Fibroblast of the aortic adventitia (primary cell): ENCODE data around the gene YPEL3. TPM values are rescaled to one million over a fixed set of nuclear protein-coding genes. Genes with fewer than 3 reads are reported as not detected.

Experiments used
- DNase-seq: peaks from one replicate; pipeline ENCODE4 v3.0.0-alpha.2; 2010; ENCODE audit warnings: low read depth
- H3K4me3 ChIP-seq: 2 replicates; pipeline ENCODE4 v1.5.1; 2011; ENCODE audit warnings: low read depth, mild to moderate bottlenecking, control low read depth, low read length, moderate library complexity
- total RNA-seq: library from RNA; depleted of rRNA; stranded (reverse); fragments of >200 nt; gene quantifications from 2 replicates; pipeline ENCODE4 v1.2.3, GENCODE V29; 2012; ENCODE audit warnings: low replicate concordance
- TF ChIP-seq, protein P1 (sequence below): IDR thresholded peaks from 2 replicates; pipeline ENCODE4 v1.5.1; 2011; ENCODE audit warnings: mild to moderate bottlenecking, low read length, control low read depth, inconsistent platforms; ENCODE audit not compliant: insufficient read depth

Gene YPEL3
- total RNA-seq, 1 donor: 19.8 TPM

DNA sequence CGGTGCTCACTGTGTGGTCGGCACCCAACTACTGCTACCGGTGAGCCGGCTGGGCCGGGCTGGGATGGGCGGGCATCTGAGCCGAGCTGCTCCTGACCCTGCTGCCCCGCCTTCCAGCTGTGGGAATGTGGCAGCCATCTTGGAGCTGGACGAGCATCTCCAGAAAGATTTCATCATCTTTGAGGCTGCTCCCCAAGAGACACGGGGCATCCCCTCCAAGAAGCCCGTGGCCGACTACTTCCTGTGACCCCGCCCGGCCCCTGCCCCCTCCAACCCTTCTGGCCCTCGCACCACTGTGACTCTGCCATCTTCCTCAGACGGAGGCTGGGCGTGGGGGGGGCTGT is 11.2 kb downstream of the YPEL3 start:
- DNase-seq: peak; percentile 67
- TF ChIP-seq, protein P1, sequence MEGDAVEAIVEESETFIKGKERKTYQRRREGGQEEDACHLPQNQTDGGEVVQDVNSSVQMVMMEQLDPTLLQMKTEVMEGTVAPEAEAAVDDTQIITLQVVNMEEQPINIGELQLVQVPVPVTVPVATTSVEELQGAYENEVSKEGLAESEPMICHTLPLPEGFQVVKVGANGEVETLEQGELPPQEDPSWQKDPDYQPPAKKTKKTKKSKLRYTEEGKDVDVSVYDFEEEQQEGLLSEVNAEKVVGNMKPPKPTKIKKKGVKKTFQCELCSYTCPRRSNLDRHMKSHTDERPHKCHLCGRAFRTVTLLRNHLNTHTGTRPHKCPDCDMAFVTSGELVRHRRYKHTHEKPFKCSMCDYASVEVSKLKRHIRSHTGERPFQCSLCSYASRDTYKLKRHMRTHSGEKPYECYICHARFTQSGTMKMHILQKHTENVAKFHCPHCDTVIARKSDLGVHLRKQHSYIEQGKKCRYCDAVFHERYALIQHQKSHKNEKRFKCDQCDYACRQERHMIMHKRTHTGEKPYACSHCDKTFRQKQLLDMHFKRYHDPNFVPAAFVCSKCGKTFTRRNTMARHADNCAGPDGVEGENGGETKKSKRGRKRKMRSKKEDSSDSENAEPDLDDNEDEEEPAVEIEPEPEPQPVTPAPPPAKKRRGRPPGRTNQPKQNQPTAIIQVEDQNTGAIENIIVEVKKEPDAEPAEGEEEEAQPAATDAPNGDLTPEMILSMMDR: no peak

DNA sequence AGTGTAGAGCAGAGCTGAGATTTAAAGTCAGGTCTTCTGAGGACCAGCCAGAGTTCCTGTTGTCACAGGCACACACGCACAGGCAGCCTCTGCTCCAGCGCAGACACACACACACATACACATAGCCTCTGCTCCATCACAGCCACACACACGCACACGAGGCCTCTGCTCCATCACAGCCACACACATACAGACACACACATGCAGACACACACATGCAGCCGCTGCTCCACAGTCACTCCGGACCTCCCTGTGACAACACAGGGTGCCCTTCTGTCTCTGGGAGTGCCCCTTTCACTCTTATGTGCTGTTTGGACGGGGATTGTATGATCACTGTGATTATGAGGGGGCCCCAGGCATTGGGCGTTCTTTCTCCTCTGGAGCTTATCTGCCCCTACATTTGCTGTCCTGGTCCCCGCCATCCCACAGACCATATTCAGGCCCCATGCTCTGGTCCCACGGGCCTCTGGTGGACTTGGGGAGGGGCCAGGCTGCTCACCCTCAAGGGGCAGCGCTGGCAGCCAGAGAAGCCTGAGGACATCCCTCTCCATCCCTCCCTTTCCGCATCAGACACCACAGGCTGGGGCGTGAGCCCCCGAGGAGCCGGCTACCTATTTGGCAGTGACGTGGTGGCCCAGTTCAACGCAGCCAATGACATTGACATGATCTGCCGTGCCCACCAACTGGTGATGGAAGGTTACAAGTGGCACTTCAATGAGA is 11.8 kb downstream of the YPEL3 start:
- no peak for DNase-seq
- no peak overlapping the region for H3K4me3 ChIP-seq
- TF ChIP-seq, protein P1: no peak

More for the DNA sequence above, 11.2 kb downstream of the YPEL3 start:
- H3K4me3 ChIP-seq: no peak overlapping the region

DNA sequence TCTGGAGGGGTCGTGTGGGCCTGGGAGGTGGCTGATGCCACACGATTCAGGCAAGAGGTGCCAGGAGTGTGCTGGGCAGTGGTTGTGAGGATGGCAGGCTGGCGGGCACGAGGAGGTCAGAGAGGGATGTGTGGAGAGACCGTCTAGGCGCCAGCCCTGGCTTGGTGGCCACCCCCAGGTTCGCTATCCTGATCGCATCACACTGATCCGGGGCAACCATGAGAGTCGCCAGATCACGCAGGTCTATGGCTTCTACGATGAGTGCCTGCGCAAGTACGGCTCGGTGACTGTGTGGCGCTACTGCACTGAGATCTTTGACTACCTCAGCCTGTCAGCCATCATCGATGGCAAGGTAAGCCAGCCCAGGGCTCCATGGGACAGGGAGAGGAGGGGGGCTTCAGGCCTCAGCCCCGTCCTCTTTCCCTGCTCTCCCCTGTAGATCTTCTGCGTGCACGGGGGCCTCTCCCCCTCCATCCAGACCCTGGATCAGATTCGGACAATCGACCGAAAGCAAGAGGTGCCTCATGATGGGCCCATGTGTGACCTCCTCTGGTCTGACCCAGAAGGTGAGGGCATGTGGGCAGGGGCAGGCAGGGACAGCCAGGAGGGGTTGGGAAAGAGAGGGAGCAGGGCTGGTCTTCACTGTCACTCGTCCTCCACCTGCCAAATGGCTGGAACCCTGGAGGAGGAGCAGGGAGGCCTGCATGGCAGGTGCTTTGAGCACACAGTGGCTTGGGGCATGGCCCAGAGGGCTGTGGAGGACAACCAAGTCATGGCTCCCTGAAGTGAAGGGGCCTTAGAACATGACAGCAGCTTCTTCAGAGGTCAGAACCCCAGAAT is 12.6 kb downstream of the YPEL3 start:
- TF ChIP-seq, protein P1: no peak
- DNase-seq: no peak
- no peak overlapping the region for H3K4me3 ChIP-seq

DNA sequence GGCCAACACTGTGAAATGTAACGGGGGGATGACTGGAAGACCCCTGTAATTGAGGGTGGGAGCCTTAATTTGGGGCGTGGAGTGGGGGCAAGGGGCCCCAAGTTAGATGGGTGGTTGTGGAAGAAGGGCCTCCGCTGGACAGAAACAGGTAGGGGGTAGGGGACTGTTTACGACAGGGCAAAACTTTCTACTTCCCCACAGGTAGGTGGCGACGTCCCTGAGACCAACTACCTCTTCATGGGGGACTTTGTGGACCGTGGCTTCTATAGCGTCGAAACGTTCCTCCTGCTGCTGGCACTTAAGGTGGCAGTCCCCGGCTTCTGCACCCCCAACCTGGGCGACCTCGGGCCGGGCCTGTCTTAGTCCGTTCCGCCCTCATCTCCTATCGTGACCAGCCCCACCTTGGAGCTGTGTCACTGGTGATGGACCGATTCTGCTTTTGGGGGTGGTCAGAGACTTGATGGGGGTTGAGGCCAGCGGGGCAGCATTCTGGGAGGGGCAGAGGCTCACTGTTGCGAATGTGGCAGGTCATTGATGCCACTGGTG is 13.4 kb downstream of the YPEL3 start:
- DNase-seq: no peak
- TF ChIP-seq, protein P1: no peak
- no peak overlapping the region for H3K4me3 ChIP-seq

DNA sequence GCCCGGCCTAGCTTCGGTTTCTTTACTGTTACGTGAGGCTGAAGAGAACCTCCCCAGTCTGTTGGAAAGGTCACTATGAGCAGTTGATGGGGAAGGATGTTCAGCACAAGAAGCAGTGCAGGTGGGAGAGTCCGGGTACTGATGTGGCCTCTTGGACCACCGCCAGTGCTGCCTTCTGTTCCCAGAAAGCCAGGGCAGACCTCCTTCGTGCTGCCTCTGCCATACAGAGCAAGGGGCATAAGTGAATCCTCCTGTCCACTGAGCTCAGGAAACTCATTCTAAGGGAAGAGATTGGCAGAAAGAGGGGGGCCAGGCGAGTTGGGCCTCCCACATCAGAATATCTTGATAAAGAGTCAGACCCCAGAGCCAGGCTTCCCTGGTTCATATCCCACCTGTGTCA is 16.5 kb downstream of the YPEL3 start:
- H3K4me3 ChIP-seq: no peak overlapping the region
- TF ChIP-seq, protein P1: no peak
- no peak for DNase-seq

DNA sequence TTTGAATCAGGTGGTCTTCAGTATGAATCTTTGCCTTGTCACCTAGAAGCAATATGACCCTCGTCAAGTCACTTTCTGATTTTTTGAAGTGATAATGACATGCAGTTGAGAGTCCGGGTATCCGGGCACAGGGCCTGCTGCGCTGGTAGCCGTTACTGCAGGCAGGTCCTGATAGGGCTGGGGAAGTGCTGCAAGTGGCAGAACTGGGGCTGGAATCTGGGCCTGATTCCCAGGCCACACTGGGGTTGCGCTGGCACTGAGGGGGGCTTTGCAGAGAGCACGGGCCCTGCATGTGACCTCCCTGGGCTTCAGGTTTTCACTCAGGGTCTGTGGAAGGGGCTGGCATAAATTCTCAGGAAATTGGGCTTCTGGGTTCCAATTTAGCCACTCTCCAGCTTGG is 17.3 kb downstream of the YPEL3 start:
- no peak for DNase-seq
- H3K4me3 ChIP-seq: no peak overlapping the region
- TF ChIP-seq, protein P1: no peak
